Large intestine (tissue), 3 donors: ENCODE results near the gene GLTP. TPM values are rescaled to one million over a fixed set of nuclear protein-coding genes. Genes with fewer than 3 reads are reported as not detected.
A peak's percentile ranks its signal among the peaks of the same experiment; 100 is the strongest.
"Not testable (repeated sequence)": the region's sequence is repeated elsewhere in the genome, so short reads cannot be mapped to it uniquely, and the experiment has no call there.

ENCODE experiments used
- DNase-seq, 2 donors: peaks; one replicate each; pipeline versions ENCODE4 v3.0.0 to v3.0.0-alpha.2; 2013
- H3K27ac ChIP-seq: one replicate; pipeline ENCODE4 v1.5.1; 2013; ENCODE audit warnings: low read length
- H3K27me3 ChIP-seq: 2 replicates; pipeline ENCODE4 v1.6.1; 2013; ENCODE audit warnings: low read length; ENCODE audit not compliant: control insufficient read depth, insufficient read depth
- H3K36me3 ChIP-seq: 2 replicates; pipeline ENCODE4 v1.6.1; 2013; ENCODE audit warnings: low read length; ENCODE audit not compliant: control insufficient read depth, insufficient read depth
- H3K4me1 ChIP-seq: one replicate; pipeline ENCODE4 v1.6.1; 2013; ENCODE audit warnings: low read length; ENCODE audit not compliant: control insufficient read depth, insufficient read depth
- H3K4me3 ChIP-seq: one replicate; pipeline ENCODE4 v1.5.1; 2013; ENCODE audit warnings: low read length
- H3K9me3 ChIP-seq: one replicate; pipeline ENCODE4 v1.6.1; 2013; ENCODE audit warnings: mild to moderate bottlenecking, low read depth, low read length, moderate library complexity; ENCODE audit not compliant: control insufficient read depth
- WGBS: methylation state at CpG from one replicate; pipeline ENCODE4 v1.1.5; 2013; ENCODE audit warnings: low lambda C conversion rate; ENCODE audit not compliant: insufficient coverage; 5-methylcytosine and 5-hydroxymethylcytosine counted together
- polyA plus RNA-seq: library from polyadenylated mRNA; unstranded; fragments of 120-200 nt; gene quantifications from one replicate; pipeline ENCODE4 v1.2.1, GENCODE V29; 2013

The GLTP gene
- polyA plus RNA-seq, 1 donor = 24.3 TPM

DNA sequence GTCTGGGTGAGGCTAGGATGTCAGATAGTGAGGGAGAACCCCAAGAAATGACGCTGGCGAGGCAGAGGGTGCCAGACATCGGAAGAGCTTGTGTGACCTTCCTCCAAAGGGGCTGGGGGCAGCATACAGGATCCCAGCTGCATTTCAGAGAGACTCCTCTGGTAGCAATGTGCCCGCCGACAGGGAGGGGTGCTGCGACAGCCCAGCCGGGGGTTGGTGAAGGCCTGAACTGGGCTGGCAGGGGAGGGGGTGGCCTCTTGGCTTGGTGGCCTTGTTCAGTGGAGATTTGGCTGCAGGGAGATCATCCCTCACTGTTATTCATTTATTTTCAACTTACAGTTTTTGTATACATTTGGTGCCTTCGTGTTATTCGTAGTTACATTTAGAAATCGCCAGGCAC, 25.0 kb upstream of the GLTP start:
- Histone ChIP-seq H3K4me1 (peaks cover 2% of the 10 kb centered on the region), H3K4me3 (no peak overlapping the region), H3K36me3 (peaks cover 72% of the 10 kb centered on the region), H3K27me3 (no peaks in the 10 kb centered on the region), H3K27ac (no peak overlapping the region), H3K9me3 (no peaks in the 10 kb centered on the region)
- no CpG with 5 or more reads among the region's 10 CpGs for WGBS
- no peak for DNase-seq

DNA sequence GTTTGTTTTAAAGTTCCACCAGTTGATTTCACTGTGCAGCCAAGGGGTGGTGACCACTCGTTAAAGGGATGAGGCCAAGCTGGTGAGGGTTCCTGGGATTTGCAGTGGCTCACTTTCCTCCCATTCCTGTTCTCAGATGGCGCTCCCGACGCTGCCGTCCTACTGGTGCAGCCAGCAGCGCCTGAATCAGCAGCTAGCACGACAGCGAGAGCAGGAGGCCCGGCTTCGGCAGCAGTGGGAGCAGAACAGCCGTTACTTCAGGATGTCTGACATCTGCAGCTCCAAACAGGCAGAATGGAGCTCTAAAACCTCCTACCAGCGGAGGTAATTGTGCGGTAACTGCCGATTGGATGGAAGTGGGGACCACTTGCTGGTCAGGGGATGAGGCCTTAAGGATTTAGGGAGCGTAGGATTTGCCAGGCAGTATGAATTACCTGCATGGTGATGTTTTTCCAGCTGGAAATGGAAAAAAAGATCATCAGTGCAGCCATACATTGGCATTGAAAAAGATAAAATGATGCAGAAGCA, 22.6 kb upstream of the GLTP start:
- DNase-seq = no peak
- H3K27ac ChIP-seq = no peak overlapping the region
- WGBS = no CpG with 5 or more reads among the region's 15 CpGs
- H3K4me3 ChIP-seq = no peak overlapping the region
- peaks cover 52% of the 10 kb centered on the region for H3K36me3 ChIP-seq
- H3K9me3 ChIP-seq = no peaks in the 10 kb centered on the region
- H3K4me1 ChIP-seq = peaks cover 9% of the 10 kb centered on the region
- H3K27me3 ChIP-seq = no peaks in the 10 kb centered on the region

- H3K27me3 ChIP-seq = no peaks in the 10 kb centered on the region
- peaks cover 16% of the 10 kb centered on the region for H3K4me1 ChIP-seq
- H3K36me3 ChIP-seq = peaks cover 33% of the 10 kb centered on the region
- no peaks in the 10 kb centered on the region for H3K9me3 ChIP-seq
- peak overlapping the region; percentile 69 for H3K4me3 ChIP-seq
- peak in 1 of 2 donors; percentile 38 for DNase-seq
- H3K27ac ChIP-seq = peak overlapping the region; percentile 75
- WGBS = 0% methylated on average over 2 of the region's 16 CpGs
Measured at GRCh38 chr12:109900752-109901580, 20.6 kb upstream of the GLTP start.

DNA sequence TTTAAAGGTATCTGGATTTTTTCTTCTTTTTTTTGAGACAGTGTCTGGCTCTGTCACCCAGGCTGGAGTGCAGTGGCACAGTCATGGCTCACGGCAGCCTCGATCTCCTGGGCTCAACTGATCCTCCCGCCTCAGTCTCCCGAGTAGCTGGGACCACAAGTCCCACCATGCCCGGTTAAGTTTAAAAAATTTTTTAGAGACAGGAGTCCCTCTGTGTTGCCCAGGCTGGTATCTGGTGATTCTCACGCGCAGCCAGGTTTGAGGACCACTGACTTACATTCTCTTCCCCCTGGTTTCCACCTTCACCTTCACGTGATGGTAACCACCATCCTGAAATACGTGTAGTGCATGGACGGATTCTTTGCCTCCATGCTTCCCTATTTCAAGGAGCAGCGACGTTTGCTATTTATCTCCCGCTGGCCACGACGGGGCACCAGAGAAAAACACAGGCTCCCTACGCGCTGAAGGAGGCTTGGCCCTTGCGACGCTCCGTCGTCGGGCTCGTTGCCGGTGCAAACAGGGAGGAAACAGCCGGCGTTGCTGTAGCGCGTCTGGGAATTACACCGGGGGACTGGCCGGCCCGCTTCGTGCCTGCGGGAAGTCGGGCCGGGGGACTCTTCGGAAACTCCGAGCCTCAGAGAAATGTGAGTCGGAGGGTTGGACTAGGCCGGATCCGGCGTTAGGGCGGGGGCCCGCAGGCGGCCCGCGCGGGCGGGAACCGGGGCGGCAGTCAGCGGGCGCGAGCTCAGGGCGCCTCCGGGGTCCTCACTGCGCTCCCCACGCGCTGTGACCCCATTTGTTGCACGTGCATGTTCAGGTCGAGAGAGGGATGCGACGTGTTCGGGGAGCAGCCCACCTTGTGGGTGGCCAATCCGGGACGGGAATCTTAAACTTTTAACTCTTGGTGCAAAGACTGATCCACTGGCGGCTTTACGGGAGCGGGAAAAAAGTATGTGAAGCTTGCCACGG, 19.7 kb upstream of the GLTP start, which contains the start of gene TCHP:
TCHP (plus strand) TSS at position 492 of the 969 bp plus-strand sequence. CDS start 2,753 bp downstream, outside the sequence.
- no CpG with 5 or more reads among the region's 69 CpGs for WGBS
- peak; percentile 85 to 92 for DNase-seq
- H3K4me3 ChIP-seq = peak within 1 kb of the TSS; percentile 69
- H3K27ac ChIP-seq = peak within 1 kb of the TSS; percentile 75
- peaks cover 24% of the 10 kb centered on the region for H3K36me3 ChIP-seq
- peaks cover 20% of the 10 kb centered on the region for H3K4me1 ChIP-seq
- no peaks in the 10 kb centered on the region for H3K27me3 ChIP-seq
- H3K9me3 ChIP-seq = no peaks in the 10 kb centered on the region

DNA sequence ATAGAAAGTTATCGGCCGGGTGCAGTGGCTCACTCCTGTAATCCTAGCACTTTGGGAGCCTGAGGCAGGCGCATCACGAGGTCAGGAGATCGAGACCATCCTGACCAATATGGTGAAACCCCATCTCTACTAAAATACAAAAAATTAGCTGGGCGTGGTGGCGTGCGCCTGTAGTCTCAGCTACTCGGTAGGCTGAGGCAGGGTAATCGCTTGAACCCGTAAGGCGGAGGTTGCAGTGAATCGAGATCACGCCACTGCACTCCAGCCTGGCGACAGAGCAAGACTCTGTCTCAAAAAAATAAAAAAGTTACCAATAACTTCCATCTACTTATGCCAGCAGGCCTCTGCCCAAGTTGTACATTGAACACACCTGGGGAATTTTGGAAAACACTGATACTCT, 19.0 kb upstream of the GLTP start:
- not testable (repeated sequence) for DNase-seq, H3K27me3 ChIP-seq, H3K9me3 ChIP-seq
- Histone ChIP-seq H3K4me3 (peak overlapping the region; percentile 69), H3K36me3 (peaks cover 16% of the 10 kb centered on the region), H3K27ac (peak overlapping the region; percentile 75), H3K4me1 (peaks cover 23% of the 10 kb centered on the region)
- no CpG with 5 or more reads among the region's 15 CpGs for WGBS

DNA sequence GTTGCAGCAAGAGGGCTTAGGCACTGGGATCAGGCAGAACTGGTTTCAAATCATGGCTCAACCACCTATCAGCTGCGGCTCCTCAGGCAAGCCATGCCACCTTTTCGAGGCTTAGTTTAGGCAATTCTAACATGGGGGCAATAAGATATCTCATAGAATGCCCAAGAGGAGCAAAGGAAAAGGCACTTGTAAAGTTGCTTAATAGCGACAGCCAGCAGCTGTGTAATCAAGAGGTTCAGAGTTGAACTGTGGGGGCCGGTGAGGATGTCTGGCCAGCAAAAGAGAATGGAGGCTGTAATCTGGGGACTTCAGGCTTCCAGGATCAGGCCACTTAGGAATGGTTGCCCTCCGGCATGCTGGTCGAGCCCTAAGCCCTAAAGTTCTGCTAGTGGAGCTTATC, 16.7 kb upstream of the GLTP start:
- no peaks in the 10 kb centered on the region for H3K36me3 ChIP-seq
- DNase-seq = peak in 1 of 2 donors; percentile 41
- WGBS = no CpG with 5 or more reads among the region's 6 CpGs
- H3K27ac ChIP-seq = no peak overlapping the region
- H3K9me3 ChIP-seq = no peaks in the 10 kb centered on the region
- no peak overlapping the region for H3K4me3 ChIP-seq
- no peaks in the 10 kb centered on the region for H3K27me3 ChIP-seq
- peaks cover 23% of the 10 kb centered on the region for H3K4me1 ChIP-seq

GRCh38 chr12:109896188-109896587, 15.8 kb upstream of the GLTP start:
- no peak overlapping the region for H3K27ac ChIP-seq
- DNase-seq = no peak
- no peak overlapping the region for H3K4me3 ChIP-seq
- no peaks in the 10 kb centered on the region for H3K27me3 ChIP-seq
- no peaks in the 10 kb centered on the region for H3K9me3 ChIP-seq
- 89% methylated on average over 1 of the region's 6 CpGs for WGBS
- H3K4me1 ChIP-seq = peaks cover 21% of the 10 kb centered on the region
- H3K36me3 ChIP-seq = no peaks in the 10 kb centered on the region

GRCh38 chr12:109894939-109895338, 14.6 kb upstream of the GLTP start:
- Histone ChIP-seq H3K4me1 (peaks cover 21% of the 10 kb centered on the region), H3K9me3 (no peaks in the 10 kb centered on the region), H3K27ac (no peak overlapping the region), H3K36me3 (no peaks in the 10 kb centered on the region), H3K4me3 (no peak overlapping the region), H3K27me3 (no peaks in the 10 kb centered on the region)
- WGBS = no CpG with 5 or more reads among the region's 4 CpGs
- DNase-seq = no peak

GRCh38 chr12:109893261-109893995, 13.1 kb upstream of the GLTP start:
- peaks cover 14% of the 10 kb centered on the region for H3K4me1 ChIP-seq
- H3K36me3 ChIP-seq = no peaks in the 10 kb centered on the region
- H3K27ac ChIP-seq = no peak overlapping the region
- H3K27me3 ChIP-seq = no peaks in the 10 kb centered on the region
- DNase-seq = no peak
- no peak overlapping the region for H3K4me3 ChIP-seq
- H3K9me3 ChIP-seq = no peaks in the 10 kb centered on the region
- no CpG with 5 or more reads among the region's 7 CpGs for WGBS
